ENCODE data around the gene EZH1. TPM values are rescaled to one million over a fixed set of nuclear protein-coding genes. Genes with fewer than 3 reads are reported as not detected.

The EZH1 gene
- total RNA-seq, 6 donors from 2014 or later: 30.7 to 122 (median 55.0) TPM

- ATAC-seq (ENCODE audit: low FRiP score in 2 of 2) (no peak), DNase-seq (no peak)
- Histone ChIP-seq H3K27ac (no peak overlapping the region), H3K4me1 (no peaks in the 10 kb centered on the region), H3K9me3 (no peaks in the 10 kb centered on the region), H3K4me3 (no peak overlapping the region), H3K27me3 (no peaks in the 10 kb centered on the region), H3K36me3 (peaks cover 8 to 73% (median 17%) of the 10 kb centered on the region in 4 donors)
- TF ChIP-seq POLR2AphosphoS5 (IDR thresholded peaks at IDR 0.05) (no peak), POLR2A (IDR thresholded peaks at IDR 0.05) (no peak)
- WGBS, 2 donors: 93 to 98% methylated on average over 3 of the region's 3 CpGs
Observed at GRCh38 chr17:42694524-42694923, 50.3 kb downstream of the EZH1 start.

- H3K27me3 ChIP-seq: no peaks in the 10 kb centered on the region
- DNase-seq (no peak), ATAC-seq (ENCODE audit: low FRiP score in 2 of 2) (no peak)
- no peaks in the 10 kb centered on the region for H3K4me1 ChIP-seq
- WGBS, 2 donors: 86 to 91% methylated on average over 10 to 11 of the region's 11 CpGs
- no peak overlapping the region for H3K4me3 ChIP-seq
- H3K27ac ChIP-seq: no peak overlapping the region
- no peak for TF ChIP-seq POLR2A (IDR thresholded peaks at IDR 0.05)
- H3K9me3 ChIP-seq: no peaks in the 10 kb centered on the region
- H3K36me3 ChIP-seq: peaks cover 8 to 70% (median 15%) of the 10 kb centered on the region in 4 donors
Observed at GRCh38 chr17:42692489-42692888, 52.4 kb downstream of the EZH1 start.

GRCh38 chr17:42691021-42691545 is 53.8 kb downstream of the EZH1 start:
- no peaks in the 10 kb centered on the region for H3K27me3 ChIP-seq
- no peaks in the 10 kb centered on the region for H3K9me3 ChIP-seq
- ATAC-seq (ENCODE audit: low FRiP score in 2 of 2): no peak
- DNase-seq: no peak
- H3K27ac ChIP-seq: no peak overlapping the region
- TF ChIP-seq EP300 (IDR thresholded peaks at IDR 0.05) (no peak), POLR2AphosphoS5 (IDR thresholded peaks at IDR 0.05) (no peak), POLR2A (IDR thresholded peaks at IDR 0.05) (no peak), CTCF (IDR thresholded peaks at IDR 0.05) (no peak)
- no peaks in the 10 kb centered on the region for H3K4me1 ChIP-seq
- no peak overlapping the region for H3K4me3 ChIP-seq
- 90 to 94% methylated on average over 7 to 12 of the region's 12 CpGs for WGBS, 2 donors
- peaks cover 1 to 62% (median 12%) of the 10 kb centered on the region in 4 donors for H3K36me3 ChIP-seq

- 84 to 87% methylated on average over 10 of the region's 10 CpGs for WGBS, 2 donors
- DNase-seq (no peak), ATAC-seq (ENCODE audit: low FRiP score in 2 of 2) (no peak)
- Histone ChIP-seq H3K27me3 (no peaks in the 10 kb centered on the region), H3K9me3 (no peaks in the 10 kb centered on the region), H3K4me3 (no peak overlapping the region), H3K36me3 (peaks cover 0 to 63% (median 10%) of the 10 kb centered on the region in 4 donors), H3K27ac (no peak overlapping the region), H3K4me1 (no peaks in the 10 kb centered on the region)
- TF ChIP-seq CTCF (IDR thresholded peaks at IDR 0.05): no peak
- TF ChIP-seq POLR2A (IDR thresholded peaks at IDR 0.05): no peak
- no peak for TF ChIP-seq EP300 (IDR thresholded peaks at IDR 0.05)
- TF ChIP-seq POLR2AphosphoS5 (IDR thresholded peaks at IDR 0.05): no peak
Observed at GRCh38 chr17:42690596-42690995, 54.2 kb downstream of the EZH1 start.

- H3K9me3 ChIP-seq: no peaks in the 10 kb centered on the region
- DNase-seq (peak in 1 of 2 donors; percentile 66), ATAC-seq (ENCODE audit: low FRiP score in 2 of 2) (no peak)
- peaks cover 0 to 6% (median 0%) of the 10 kb centered on the region in 4 donors for H3K27me3 ChIP-seq
- no peak overlapping the region for H3K4me3 ChIP-seq
- peaks cover 13 to 18% (median 15%) of the 10 kb centered on the region in 4 donors for H3K4me1 ChIP-seq
- 84 to 86% methylated on average over 27 of the region's 27 CpGs for WGBS, 2 donors
- H3K27ac ChIP-seq: no peak overlapping the region
- H3K36me3 ChIP-seq: peaks cover 0 to 52% (median 2%) of the 10 kb centered on the region in 4 donors
- TF ChIP-seq POLR2AphosphoS5 (IDR thresholded peaks at IDR 0.05) (no peak), EP300 (IDR thresholded peaks at IDR 0.05) (no peak), POLR2A (IDR thresholded peaks at IDR 0.05) (no peak), CTCF (IDR thresholded peaks at IDR 0.05) (no peak)
Observed at GRCh38 chr17:42687707-42688320, 57.0 kb downstream of the EZH1 start.

Data from upper lobe of left lung (tissue), 6 donors.